RKO (cell line): ENCODE data around the gene DPP6.

ENCODE experiments used
- DNase-seq: peaks from one replicate; pipeline ENCODE4 v3.0.0-alpha.2; 2016; ENCODE audit warnings: low spot score

The DPP6 gene

GRCh38 chr7:154859747-154860620 is 807.8 kb downstream of the DPP6 start:
- no peak for DNase-seq

- DNase-seq = no peak
Measured at GRCh38 chr7:154860621-154861375, 808.6 kb downstream of the DPP6 start.

- no peak for DNase-seq
Measured at GRCh38 chr7:154861589-154861988, 809.4 kb downstream of the DPP6 start.

- DNase-seq = no peak
Measured at GRCh38 chr7:154862153-154862791, 810.1 kb downstream of the DPP6 start.

- no peak for DNase-seq
Measured at GRCh38 chr7:154863766-154864522, 811.7 kb downstream of the DPP6 start.

GRCh38 chr7:154864523-154864891 is 812.3 kb downstream of the DPP6 start:
- DNase-seq = no peak

GRCh38 chr7:154865984-154866685 is 813.9 kb downstream of the DPP6 start:
- DNase-seq = no peak

GRCh38 chr7:154867068-154867467 is 814.9 kb downstream of the DPP6 start:
- no peak for DNase-seq

GRCh38 chr7:154868921-154869320 is 816.7 kb downstream of the DPP6 start:
- DNase-seq = no peak

- DNase-seq = no peak
Measured at GRCh38 chr7:154869436-154869835, 817.2 kb downstream of the DPP6 start.

GRCh38 chr7:154871507-154871906 is 819.3 kb downstream of the DPP6 start:
- DNase-seq = no peak

- no peak for DNase-seq
Measured at GRCh38 chr7:154871928-154872750, 819.9 kb downstream of the DPP6 start.

- no peak for DNase-seq
Measured at GRCh38 chr7:154872811-154873499, 820.8 kb downstream of the DPP6 start.

GRCh38 chr7:154873500-154874121 is 821.4 kb downstream of the DPP6 start:
- no peak for DNase-seq

GRCh38 chr7:154874409-154875113 is 822.4 kb downstream of the DPP6 start:
- DNase-seq = no peak

GRCh38 chr7:154875297-154875696 is 823.1 kb downstream of the DPP6 start:
- DNase-seq = no peak

- DNase-seq = no peak
Measured at GRCh38 chr7:154876516-154876915, 824.3 kb downstream of the DPP6 start.

- DNase-seq = no peak
Measured at GRCh38 chr7:154877031-154877430, 824.8 kb downstream of the DPP6 start.

- no peak for DNase-seq
Measured at GRCh38 chr7:154879629-154880028, 827.4 kb downstream of the DPP6 start.
